IMR-90 (cell line): Measurements from ENCODE around the gene AGXT. TPM values are rescaled to one million over a fixed set of nuclear protein-coding genes. Genes with fewer than 3 reads are reported as not detected.

Experiments used
- ATAC-seq: fragments of 200-7000 bp; cut with Tn5 transposase; 2 replicates; pipeline ENCODE4 v1.9.1; 2020; ENCODE audit warnings: low read depth, mild to moderate bottlenecking, moderate library complexity
- BruUV-seq: library from RNA; stranded (reverse); fragments of 400-500 nt; replicated peaks from 2 replicates; lab custom pipeline; 2021; lab: Mats Ljungman, UMichigan
- CTCF ChIA-PET: fragments of 300-600 bp; formaldehyde crosslinking; extraction: SDS; loops from one replicate; lab custom pipeline; 2021; ENCODE audit warnings: antibody characterized with exemption; lab: Yijun Ruan, JAX
- POLR2A ChIA-PET: fragments of 300-600 bp; sonication (Branson Sonifier 250); formaldehyde crosslinking; loops from one replicate; lab custom pipeline; 2022; ENCODE audit warnings: antibody characterized with exemption; ENCODE audit not compliant: unreplicated experiment; lab: Charles Lee
- DNase-seq: peaks from one replicate; pipeline ENCODE4 v3.0.0; 2013
- H2AFZ ChIP-seq: replicated peaks from 2 replicates; pipeline ENCODE3; 2013; ENCODE audit warnings: low read length, mild to moderate bottlenecking; ENCODE audit not compliant: poor library complexity
- H2AK5ac ChIP-seq: 2 replicates; pipeline ENCODE4 v1.6.1; 2013; ENCODE audit warnings: low read depth, low read length, inconsistent platforms
- H2AK9ac ChIP-seq: replicated peaks from 2 replicates; pipeline ENCODE3; 2013; ENCODE audit warnings: mild to moderate bottlenecking, low read depth, low read length, moderate library complexity; ENCODE audit not compliant: poor library complexity
- H2BK120ac ChIP-seq: 2 replicates; pipeline ENCODE4 v1.6.1; 2013; ENCODE audit warnings: low read depth, low read length, inconsistent platforms
- H2BK15ac ChIP-seq: 3 replicates; pipeline ENCODE4 v1.6.1; 2013; ENCODE audit warnings: low read depth, low read length, inconsistent platforms
- H2BK20ac ChIP-seq: 2 replicates; pipeline ENCODE4 v1.6.1; 2013; ENCODE audit warnings: low read depth, mild to moderate bottlenecking, inconsistent platforms, low read length, moderate library complexity
- H2BK5ac ChIP-seq: 2 replicates; pipeline ENCODE4 v1.6.1; 2013; ENCODE audit warnings: mild to moderate bottlenecking, low read depth, low read length, inconsistent platforms; ENCODE audit not compliant: poor library complexity, severe bottlenecking
- H3K14ac ChIP-seq: replicated peaks from 2 replicates; pipeline ENCODE4 v1.6.1; 2013; ENCODE audit warnings: low read depth, low read length, inconsistent platforms
- H3K18ac ChIP-seq: 2 replicates; pipeline ENCODE4 v1.6.1; 2013; ENCODE audit warnings: low read depth, low read length, control low read depth
- H3K23ac ChIP-seq: 2 replicates; pipeline ENCODE4 v1.6.1; 2013; ENCODE audit warnings: low read depth, low read length, inconsistent platforms
- H3K27ac ChIP-seq: 2 replicates; pipeline ENCODE4 v1.5.1; 2013; ENCODE audit warnings: mild to moderate bottlenecking, control low read depth, low read length; ENCODE audit not compliant: insufficient read depth
- H3K27me3 ChIP-seq: 2 replicates; pipeline ENCODE4 v1.6.1; 2013; ENCODE audit warnings: low read length; ENCODE audit not compliant: control insufficient read depth, insufficient read depth
- H3K36me3 ChIP-seq: 2 replicates; pipeline ENCODE4 v1.6.1; 2013; ENCODE audit warnings: low read length, mixed read lengths; ENCODE audit not compliant: control insufficient read depth, insufficient read depth
- H3K4ac ChIP-seq: 2 replicates; pipeline ENCODE4 v1.6.1; 2013; ENCODE audit warnings: low read depth, low read length, inconsistent platforms
- H3K4me1 ChIP-seq: 2 replicates; pipeline ENCODE4 v1.6.1; 2013; ENCODE audit warnings: low read length, mixed read lengths; ENCODE audit not compliant: control insufficient read depth, insufficient read depth
- H3K4me2 ChIP-seq: 2 replicates; pipeline ENCODE4 v1.6.1; 2013; ENCODE audit warnings: low read depth, mild to moderate bottlenecking, control low read depth, low read length, moderate library complexity
- H3K4me3 ChIP-seq: 2 replicates; pipeline ENCODE4 v1.5.1; 2013; ENCODE audit warnings: low read depth, mild to moderate bottlenecking, control low read depth, low read length, moderate library complexity; ENCODE audit not compliant: insufficient read depth
- H3K56ac ChIP-seq: 2 replicates; pipeline ENCODE4 v1.6.1; 2013; ENCODE audit warnings: low read length, inconsistent platforms; ENCODE audit not compliant: insufficient read depth; ENCODE audit errors: extremely low read depth
- H3K79me1 ChIP-seq, 2 experiments: 2 replicates each; pipeline ENCODE4 v1.6.1; 2013; ENCODE audit warnings: low read length in 2 of 2, inconsistent platforms in 1 of 2, low read depth in 1 of 2
- H3K9ac ChIP-seq: 2 replicates; pipeline ENCODE4 v1.6.1; 2013; ENCODE audit warnings: low read depth, low read length, control low read depth
- H3K9me1 ChIP-seq: 2 replicates; pipeline ENCODE4 v1.6.1; 2013; ENCODE audit warnings: low read length, inconsistent platforms; ENCODE audit not compliant: insufficient read depth
- H3K9me3 ChIP-seq: 2 replicates; pipeline ENCODE4 v1.6.1; 2013; ENCODE audit warnings: low read length; ENCODE audit not compliant: control insufficient read depth, insufficient read depth
- H4K20me1 ChIP-seq: 2 replicates; pipeline ENCODE4 v1.6.1; 2013; ENCODE audit warnings: low read length, inconsistent platforms; ENCODE audit not compliant: insufficient read depth
- H4K5ac ChIP-seq: 2 replicates; pipeline ENCODE4 v1.6.1; 2013; ENCODE audit warnings: mild to moderate bottlenecking, low read depth, low read length, control low read depth
- H4K8ac ChIP-seq, 2 experiments: 2 replicates each; pipeline ENCODE4 v1.6.1; 2013; ENCODE audit warnings: low read depth in 2 of 2, low read length in 2 of 2, control low read depth in 1 of 2, inconsistent platforms in 1 of 2
- H4K91ac ChIP-seq: 2 replicates; pipeline ENCODE4 v1.6.1; 2013; ENCODE audit warnings: low read depth, low read length, inconsistent platforms; ENCODE audit not compliant: insufficient read depth
- CEBPB ChIP-seq: IDR thresholded peaks from 2 replicates; pipeline ENCODE4 v1.6.1; 2012; ENCODE audit warnings: low read depth, low read length, improper control_type of control experiment
- CHD1 ChIP-seq: IDR thresholded peaks from 2 replicates; pipeline ENCODE4 v1.6.1; 2012; ENCODE audit warnings: low read depth, low read length, improper control_type of control experiment
- ELK1 ChIP-seq: fragments of 150-350 bp; IDR thresholded peaks from 2 replicates; pipeline ENCODE4 v1.6.1; 2016; ENCODE audit warnings: low read depth, mild to moderate bottlenecking, low read length, moderate library complexity, borderline replicate concordance
- FOS ChIP-seq: fragments of 150-350 bp; IDR thresholded peaks from 2 replicates; pipeline ENCODE4 v1.6.1; 2016; ENCODE audit warnings: low read depth, low read length
- MAFK ChIP-seq: IDR thresholded peaks from 2 replicates; pipeline ENCODE4 v1.6.1; 2012; ENCODE audit warnings: low read depth, low read length, improper control_type of control experiment
- MAZ ChIP-seq: IDR thresholded peaks from 2 replicates; pipeline ENCODE4 v1.6.1; 2012; ENCODE audit warnings: low read depth, mild to moderate bottlenecking, low read length, improper control_type of control experiment, moderate library complexity, borderline replicate concordance
- MXI1 ChIP-seq: IDR thresholded peaks from 2 replicates; pipeline ENCODE4 v1.6.1; 2012; ENCODE audit warnings: low read depth, mild to moderate bottlenecking, low read length, moderate library complexity, borderline replicate concordance
- NFE2L2 ChIP-seq: fragments of 150-350 bp; IDR thresholded peaks from 2 replicates; pipeline ENCODE4 v1.6.1; 2016; ENCODE audit warnings: low read depth, mild to moderate bottlenecking, low read length
- RCOR1 ChIP-seq: IDR thresholded peaks from 2 replicates; pipeline ENCODE4 v1.6.1; 2012; ENCODE audit warnings: mild to moderate bottlenecking, low read length, improper control_type of control experiment; ENCODE audit not compliant: insufficient replicate concordance
- RFX5 ChIP-seq: IDR thresholded peaks from 2 replicates; pipeline ENCODE4 v1.8.0; 2012; ENCODE audit warnings: low read depth, mild to moderate bottlenecking, low read length, moderate library complexity
- SMC3 ChIP-seq: fragments of 150-350 bp; IDR thresholded peaks from 2 replicates; pipeline ENCODE4 v1.6.1; 2016; ENCODE audit warnings: low read depth, mild to moderate bottlenecking, antibody characterized with exemption, low read length, moderate library complexity
- WGBS, 2 experiments: methylation state at CpG; one replicate each; pipeline versions ENCODE4 v1.1.5 to v1.1.7; 2013; ENCODE audit warnings: missing lambda C conversion rate in 2 of 2; ENCODE audit not compliant: insufficient read length in 1 of 2; ENCODE audit errors: extremely low coverage in 2 of 2; 5-methylcytosine and 5-hydroxymethylcytosine counted together
- dilution Hi-C: fragments of 300-500 bp; cut with HindIII; formaldehyde crosslinking; loops from one replicate; pipeline ENCODE4 v1.14.3; 2018; ENCODE audit warnings: low sequenced_read_pairs; ENCODE audit not compliant: unreplicated experiment
- in situ Hi-C: fragments of 300-500 bp; cut with MboI; formaldehyde crosslinking; loops from 3 replicates; pipeline ENCODE4 v1.14.3; 2019; ENCODE audit warnings: low sequenced_read_pairs, inconsistent platforms, mixed read lengths
- intact Hi-C: fragments of 100-400 bp; cut with micrococcal nuclease; formaldehyde crosslinking; loops from 2 replicates; pipeline ENCODE4 v1.10.0; 2022
- polyA plus RNA-seq, 3 experiments: library from polyadenylated mRNA; depleted of rRNA; stranded (reverse); fragments of >200 nt; gene quantifications; 2 replicates each; pipeline ENCODE4 v1.2.3, GENCODE V29; 2012; ENCODE audit warnings: low replicate concordance in 1 of 3
- total RNA-seq: library from RNA; depleted of rRNA; stranded (reverse); fragments of >200 nt; gene quantifications from 2 replicates; pipeline ENCODE4 v1.2.3, GENCODE V29; 2012

Gene AGXT
- total and polyA plus RNA-seq, 2 of the 4 experiments (the other 2 are of a cell fraction) = not detected

DNA sequence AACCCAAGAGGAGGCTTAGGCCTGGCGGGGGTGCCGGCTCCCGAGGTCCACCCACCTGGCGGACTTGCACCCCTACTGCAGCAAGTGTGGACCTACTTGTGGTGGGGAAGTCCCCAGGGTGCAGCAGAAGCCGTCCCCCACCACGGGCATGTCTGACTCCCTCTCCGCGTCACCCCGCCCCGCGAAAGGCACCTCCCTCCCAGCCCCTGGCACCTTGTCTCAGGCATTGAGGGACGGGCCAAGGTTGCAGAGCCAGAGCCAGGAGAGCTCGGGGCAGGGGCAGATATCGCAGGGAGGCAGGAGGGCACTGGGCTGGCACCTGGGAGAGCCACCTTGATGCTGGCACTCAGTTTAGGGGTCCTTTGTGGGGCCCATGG, 56.6 kb downstream of the AGXT start:
- no peak overlapping the region for H3K56ac ChIP-seq
- H3K4ac ChIP-seq = no peak overlapping the region
- H3K36me3 ChIP-seq = no peaks in the 10 kb centered on the region
- no peak overlapping the region for H2BK5ac ChIP-seq
- H3K14ac ChIP-seq = no peak overlapping the region
- H3K9me3 ChIP-seq = no peaks in the 10 kb centered on the region
- H3K4me1 ChIP-seq = peaks cover 27% of the 10 kb centered on the region
- H2BK120ac ChIP-seq = no peak overlapping the region
- no peak overlapping the region for H2AFZ ChIP-seq
- H3K79me1 ChIP-seq = no peaks in the 10 kb centered on the region
- no peak overlapping the region for H3K18ac ChIP-seq
- no peak overlapping the region for H3K4me3 ChIP-seq
- H4K91ac ChIP-seq = no peak overlapping the region
- H4K20me1 ChIP-seq = no peaks in the 10 kb centered on the region
- no peak overlapping the region for H2BK20ac ChIP-seq
- H3K9ac ChIP-seq = no peak overlapping the region
- dilution Hi-C loops (no loop called here), in situ Hi-C loops (no loop called here), intact Hi-C loops (no loop called here)
- H4K5ac ChIP-seq = no peak overlapping the region
- no peak for DNase-seq
- peaks cover 16% of the 10 kb centered on the region for H3K9me1 ChIP-seq
- ATAC-seq = no peak
- ChIA-PET POLR2A (no interaction called here), CTCF (no interaction called here)
- H3K4me2 ChIP-seq = no peak overlapping the region
- H3K27me3 ChIP-seq = peaks cover 2% of the 10 kb centered on the region
- TF ChIP-seq CEBPB = no peak
- no peak for TF ChIP-seq NFE2L2
- TF ChIP-seq MAFK = no peak
- no peak for TF ChIP-seq CHD1
- no peak for TF ChIP-seq MAZ
- TF ChIP-seq MXI1 = no peak
- no peak for TF ChIP-seq RCOR1
- no peak for TF ChIP-seq ELK1
- no peak for TF ChIP-seq FOS
- no peak for TF ChIP-seq SMC3
- TF ChIP-seq RFX5 = no peak
- H2AK5ac ChIP-seq = no peak overlapping the region
- H3K23ac ChIP-seq = no peak overlapping the region
- no peak overlapping the region for H2AK9ac ChIP-seq
- BruUV-seq = no TSS peak
- H4K8ac ChIP-seq = no peak overlapping the region
- 93% methylated on average over 8 of the region's 14 CpGs; no CpG with 5 or more reads in 1 of the 2 experiments for WGBS, 2 experiments
- no peak overlapping the region for H3K27ac ChIP-seq
- no peak overlapping the region for H2BK15ac ChIP-seq
